Keratinocyte (primary cell): ENCODE measurements around the gene CELSR1.

Experiments used
- EZH2 ChIP-seq: IDR thresholded peaks from one replicate; pipeline ENCODE4 v1.6.1; 2012; ENCODE audit warnings: inconsistent platforms, mild to moderate bottlenecking, low read length, moderate library complexity
- TF ChIP-seq, protein P1 (sequence below), 3 experiments: IDR thresholded peaks in 1 of 3; conservative IDR thresholded peaks in 1 of 3; optimal IDR thresholded peaks in 1 of 3; 2 replicates in 2 of 3; 3 replicates in 1 of 3; pipeline versions ENCODE3 to v1.5.1; 2011; ENCODE audit warnings: low read length in 3 of 3, mild to moderate bottlenecking in 3 of 3, moderate library complexity in 2 of 3, control low read depth in 1 of 3, inconsistent platforms in 1 of 3; ENCODE audit not compliant: insufficient read depth in 2 of 3; ENCODE audit errors: extremely low read depth in 1 of 3

DNA sequence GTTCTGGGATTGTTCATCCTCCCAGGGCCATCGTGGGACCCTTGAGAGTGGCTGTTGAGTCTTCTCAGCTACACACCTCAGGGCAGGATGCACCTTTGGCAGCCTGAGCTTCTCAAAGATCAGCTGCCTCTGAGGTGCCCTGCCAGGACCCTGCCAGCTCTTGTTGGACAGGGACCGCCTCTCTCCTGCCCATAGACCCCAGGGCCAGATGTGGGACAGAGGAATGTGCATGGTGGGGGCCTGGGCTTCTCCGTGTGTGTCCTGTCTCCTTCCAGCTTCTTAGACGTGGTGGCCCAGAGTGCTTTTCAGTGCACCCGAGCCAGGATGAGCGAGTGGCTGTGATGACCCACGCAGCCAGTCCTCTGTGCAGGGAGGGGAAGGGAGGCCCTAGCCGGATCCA is 207.8 kb downstream of the CELSR1 start:
- TF ChIP-seq, protein P1, sequence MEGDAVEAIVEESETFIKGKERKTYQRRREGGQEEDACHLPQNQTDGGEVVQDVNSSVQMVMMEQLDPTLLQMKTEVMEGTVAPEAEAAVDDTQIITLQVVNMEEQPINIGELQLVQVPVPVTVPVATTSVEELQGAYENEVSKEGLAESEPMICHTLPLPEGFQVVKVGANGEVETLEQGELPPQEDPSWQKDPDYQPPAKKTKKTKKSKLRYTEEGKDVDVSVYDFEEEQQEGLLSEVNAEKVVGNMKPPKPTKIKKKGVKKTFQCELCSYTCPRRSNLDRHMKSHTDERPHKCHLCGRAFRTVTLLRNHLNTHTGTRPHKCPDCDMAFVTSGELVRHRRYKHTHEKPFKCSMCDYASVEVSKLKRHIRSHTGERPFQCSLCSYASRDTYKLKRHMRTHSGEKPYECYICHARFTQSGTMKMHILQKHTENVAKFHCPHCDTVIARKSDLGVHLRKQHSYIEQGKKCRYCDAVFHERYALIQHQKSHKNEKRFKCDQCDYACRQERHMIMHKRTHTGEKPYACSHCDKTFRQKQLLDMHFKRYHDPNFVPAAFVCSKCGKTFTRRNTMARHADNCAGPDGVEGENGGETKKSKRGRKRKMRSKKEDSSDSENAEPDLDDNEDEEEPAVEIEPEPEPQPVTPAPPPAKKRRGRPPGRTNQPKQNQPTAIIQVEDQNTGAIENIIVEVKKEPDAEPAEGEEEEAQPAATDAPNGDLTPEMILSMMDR (optimal IDR thresholded peaks at IDR 0.05 in 1 of 3, IDR thresholded peaks at IDR 0.05 in 1 of 3, conservative IDR thresholded peaks at IDR 0.05 in 1 of 3; ENCODE audit: extremely low read depth in 1 of 3, insufficient read depth in 2 of 3, low read length in 3 of 3): no peak
- TF ChIP-seq EZH2: no peak
